Esophagus squamous epithelium (tissue), 4 donors: ENCODE measurements around the gene DENND11.

Source experiments
- POLR2A ChIP-seq, 4 donors: fragments of 450-650 bp; IDR thresholded peaks; one replicate each; pipeline ENCODE4 v1.6.1; 2017; ENCODE audit warnings: antibody characterized with exemption in 4 of 4, mild to moderate bottlenecking in 4 of 4, moderate library complexity in 3 of 4
- TF ChIP-seq, protein P1 (sequence below), 6 experiments: fragments of 450-650 bp in 4 of 6; fragments of 200-600 bp in 2 of 6; sonication (generic) in 2 of 6; IDR thresholded peaks; one replicate each; pipeline ENCODE4 v1.5.1; 2016 to 2019; ENCODE audit warnings: antibody characterized with exemption in 6 of 6, mild to moderate bottlenecking in 4 of 6, moderate library complexity in 4 of 6

DNA sequence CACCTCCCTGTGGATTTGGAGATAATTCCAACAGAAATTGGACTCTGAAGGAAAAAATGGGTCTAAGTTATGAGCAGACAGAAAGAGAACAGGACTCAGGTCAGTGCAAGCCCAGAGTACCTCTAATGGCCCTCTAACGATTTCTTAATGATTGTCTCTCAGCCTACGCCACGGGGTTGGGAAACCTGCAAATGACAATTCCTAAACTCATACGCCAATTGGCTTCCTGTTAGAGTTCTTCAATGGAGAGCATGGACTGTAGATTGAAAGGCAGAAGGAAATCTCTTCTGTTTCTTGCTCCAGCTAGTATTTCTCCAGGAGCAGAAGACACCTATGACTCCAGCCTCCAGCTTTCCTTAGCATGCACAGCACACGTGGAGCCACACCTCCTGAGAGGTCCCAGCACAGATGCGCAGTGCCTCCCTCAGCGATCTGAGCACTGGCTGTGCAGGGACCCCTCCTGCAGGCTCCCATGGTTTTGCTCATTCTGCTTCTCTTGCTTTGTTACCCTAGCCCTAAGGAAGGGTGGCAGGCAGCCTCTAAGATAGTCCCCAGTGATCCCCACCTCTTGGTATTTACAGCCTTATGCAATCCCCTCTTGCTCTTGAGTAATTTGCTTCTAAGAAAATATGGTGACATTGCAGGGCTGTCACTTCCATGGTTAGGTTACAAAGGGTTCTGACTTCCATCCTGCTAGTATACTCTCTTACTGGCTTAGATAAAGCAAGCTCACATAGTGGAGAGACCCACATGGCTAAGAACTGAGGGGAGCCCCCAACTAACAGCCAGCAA is 30.1 kb downstream of the DENND11 start:
- TF ChIP-seq, protein P1, sequence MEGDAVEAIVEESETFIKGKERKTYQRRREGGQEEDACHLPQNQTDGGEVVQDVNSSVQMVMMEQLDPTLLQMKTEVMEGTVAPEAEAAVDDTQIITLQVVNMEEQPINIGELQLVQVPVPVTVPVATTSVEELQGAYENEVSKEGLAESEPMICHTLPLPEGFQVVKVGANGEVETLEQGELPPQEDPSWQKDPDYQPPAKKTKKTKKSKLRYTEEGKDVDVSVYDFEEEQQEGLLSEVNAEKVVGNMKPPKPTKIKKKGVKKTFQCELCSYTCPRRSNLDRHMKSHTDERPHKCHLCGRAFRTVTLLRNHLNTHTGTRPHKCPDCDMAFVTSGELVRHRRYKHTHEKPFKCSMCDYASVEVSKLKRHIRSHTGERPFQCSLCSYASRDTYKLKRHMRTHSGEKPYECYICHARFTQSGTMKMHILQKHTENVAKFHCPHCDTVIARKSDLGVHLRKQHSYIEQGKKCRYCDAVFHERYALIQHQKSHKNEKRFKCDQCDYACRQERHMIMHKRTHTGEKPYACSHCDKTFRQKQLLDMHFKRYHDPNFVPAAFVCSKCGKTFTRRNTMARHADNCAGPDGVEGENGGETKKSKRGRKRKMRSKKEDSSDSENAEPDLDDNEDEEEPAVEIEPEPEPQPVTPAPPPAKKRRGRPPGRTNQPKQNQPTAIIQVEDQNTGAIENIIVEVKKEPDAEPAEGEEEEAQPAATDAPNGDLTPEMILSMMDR (IDR thresholded peaks at IDR 0.05), result no peak
- no peak for TF ChIP-seq POLR2A (IDR thresholded peaks at IDR 0.05)
